Astrocyte (in vitro differentiated cells and primary cell): ENCODE measurements around the gene TOMM6. TPM values are rescaled to one million over a fixed set of nuclear protein-coding genes. Genes with fewer than 3 reads are reported as not detected.

Experiments
- DNase-seq: peaks from one replicate; pipeline ENCODE4 v3.0.0-alpha.2; 2010; ENCODE audit warnings: low read depth
- FAIRE-seq: peaks from 2 replicates; lab custom pipeline; 2011; peaks lifted over from hg19 to GRCh38; lab: Jason Lieb, UNC
- H2AFZ ChIP-seq: 2 replicates; pipeline ENCODE4 v1.6.0; 2012; ENCODE audit warnings: low read depth, low read length, inconsistent platforms
- H3K27ac ChIP-seq: 2 replicates; pipeline ENCODE4 v1.5.1; 2011; ENCODE audit warnings: low read depth, low read length, inconsistent platforms
- H3K27me3 ChIP-seq: 2 replicates; pipeline ENCODE4 v1.6.0; 2011; ENCODE audit warnings: low read length, inconsistent platforms; ENCODE audit not compliant: insufficient read depth
- H3K36me3 ChIP-seq: 2 replicates; pipeline ENCODE4 v1.5.1; 2011; ENCODE audit warnings: low read length, inconsistent platforms; ENCODE audit not compliant: insufficient read depth
- H3K4me1 ChIP-seq: 2 replicates; pipeline ENCODE4 v1.5.1; 2011; ENCODE audit warnings: low read length, inconsistent platforms; ENCODE audit not compliant: insufficient read depth
- H3K4me2 ChIP-seq: 2 replicates; pipeline ENCODE4 v1.6.0; 2012; ENCODE audit warnings: low read length, inconsistent platforms
- H3K4me3 ChIP-seq: 2 replicates; pipeline ENCODE4 v1.5.1; 2011; ENCODE audit warnings: low read depth, mild to moderate bottlenecking, low read length, inconsistent platforms; ENCODE audit not compliant: insufficient read depth
- H3K79me2 ChIP-seq: 2 replicates; pipeline ENCODE4 v1.6.0; 2012; ENCODE audit warnings: mild to moderate bottlenecking, low read length, inconsistent platforms; ENCODE audit not compliant: insufficient read depth
- H3K9ac ChIP-seq: 2 replicates; pipeline ENCODE4 v1.6.0; 2012; ENCODE audit warnings: mild to moderate bottlenecking, low read length, inconsistent platforms
- H3K9me3 ChIP-seq: 2 replicates; pipeline ENCODE4 v1.5.1; 2012; ENCODE audit warnings: low read depth, mild to moderate bottlenecking, low read length, inconsistent platforms; ENCODE audit not compliant: insufficient read depth
- H4K20me1 ChIP-seq: 2 replicates; pipeline ENCODE4 v1.6.0; 2012; ENCODE audit warnings: low read length, inconsistent platforms; ENCODE audit not compliant: insufficient read depth
- H3K27ac Mint-ChIP-seq: one replicate; pipeline ENCODE4 v1.8.0; 2021; ENCODE audit warnings: mild to moderate bottlenecking, mixed read lengths; ENCODE audit not compliant: unreplicated experiment
- H3K27me3 Mint-ChIP-seq: one replicate; pipeline ENCODE4 v1.8.0; 2021; ENCODE audit warnings: low read depth, mixed read lengths; ENCODE audit not compliant: unreplicated experiment
- H3K36me3 Mint-ChIP-seq: one replicate; pipeline ENCODE4 v1.8.0; 2021; ENCODE audit warnings: low read depth, mixed read lengths; ENCODE audit not compliant: unreplicated experiment
- H3K4me1 Mint-ChIP-seq: one replicate; pipeline ENCODE4 v1.8.0; 2021; ENCODE audit warnings: low read depth, mixed read lengths; ENCODE audit not compliant: unreplicated experiment
- H3K4me3 Mint-ChIP-seq: one replicate; pipeline ENCODE4 v1.8.0; 2021; ENCODE audit warnings: mild to moderate bottlenecking, moderate library complexity, mixed read lengths; ENCODE audit not compliant: unreplicated experiment
- H3K9me3 Mint-ChIP-seq: one replicate; pipeline ENCODE4 v1.8.0; 2021; ENCODE audit warnings: mild to moderate bottlenecking, mixed read lengths; ENCODE audit not compliant: unreplicated experiment
- EZH2 ChIP-seq: IDR thresholded peaks from 2 replicates; pipeline ENCODE4 v1.6.1; 2012; ENCODE audit warnings: mild to moderate bottlenecking, low read length, inconsistent platforms; ENCODE audit not compliant: insufficient read depth
- total RNA-seq: library from RNA; stranded (reverse); gene quantifications from 2 replicates; pipeline ENCODE4 v1.2.1, GENCODE V29; 2021
- TF ChIP-seq, protein P1 (sequence below): IDR thresholded peaks from 2 replicates; pipeline ENCODE4 v1.5.1; 2011; ENCODE audit warnings: low read depth, mild to moderate bottlenecking, inconsistent platforms, low read length, moderate library complexity; ENCODE audit not compliant: insufficient read depth

The TOMM6 gene
- total RNA-seq, 1 donor from 2014 or later: 159 TPM

DNA sequence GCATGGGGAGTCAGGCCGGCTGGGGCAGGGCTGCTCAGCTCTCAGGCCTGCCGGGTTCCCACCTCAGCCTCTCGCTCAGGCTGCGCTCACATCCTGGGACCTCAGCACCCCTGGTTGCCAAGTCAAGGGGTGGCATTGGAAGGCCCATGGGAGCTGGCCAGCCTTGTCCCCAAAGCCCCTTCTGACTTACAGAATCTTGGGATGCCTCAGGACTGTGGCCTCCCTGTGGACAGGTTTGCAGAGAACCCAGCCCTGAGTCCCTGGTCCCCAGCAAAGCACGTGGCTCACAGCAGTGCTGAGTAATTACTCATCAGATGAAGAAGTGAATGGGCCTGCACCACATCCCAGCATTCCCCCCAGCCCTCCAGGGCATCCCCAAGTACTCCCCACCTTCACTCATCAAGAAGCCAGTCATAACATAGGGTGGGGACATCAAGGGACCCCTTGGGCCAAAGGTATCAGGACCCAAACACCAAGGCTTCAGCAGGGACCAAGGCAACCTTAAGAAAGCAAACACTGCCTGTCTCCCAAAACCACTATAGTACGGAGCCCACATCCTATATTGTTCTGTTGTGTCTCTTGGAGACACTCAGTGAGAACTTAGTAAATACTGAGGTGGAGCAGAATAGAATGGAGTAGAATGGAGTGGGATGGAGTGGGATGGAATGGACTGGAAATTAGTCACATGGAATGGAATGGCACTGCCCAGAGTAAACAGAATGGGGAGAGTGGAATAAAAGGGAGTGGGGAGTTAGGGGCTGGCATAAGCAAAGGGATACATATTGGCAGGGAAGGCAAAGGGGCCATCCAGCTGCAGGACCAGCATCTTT lies 43.9 kb upstream of the TOMM6 start:
- H3K36me3 ChIP-seq: no peaks in the 10 kb centered on the region
- H3K4me1 ChIP-seq: peaks cover 3% of the 10 kb centered on the region
- DNase-seq (no peak), FAIRE-seq (no peak)
- H3K79me2 ChIP-seq: no peaks in the 10 kb centered on the region
- Mint-ChIP-seq H3K36me3 (no peaks in the 10 kb centered on the region), H3K9me3 (peaks cover 6% of the 10 kb centered on the region), H3K4me3 (no peak overlapping the region), H3K4me1 (peaks cover 7% of the 10 kb centered on the region), H3K27me3 (peaks cover 22% of the 10 kb centered on the region), H3K27ac (no peak overlapping the region)
- H4K20me1 ChIP-seq: no peaks in the 10 kb centered on the region
- H3K27ac ChIP-seq: no peak overlapping the region
- no peaks in the 10 kb centered on the region for H3K9me3 ChIP-seq
- no peak for TF ChIP-seq EZH2
- TF ChIP-seq, protein P1, sequence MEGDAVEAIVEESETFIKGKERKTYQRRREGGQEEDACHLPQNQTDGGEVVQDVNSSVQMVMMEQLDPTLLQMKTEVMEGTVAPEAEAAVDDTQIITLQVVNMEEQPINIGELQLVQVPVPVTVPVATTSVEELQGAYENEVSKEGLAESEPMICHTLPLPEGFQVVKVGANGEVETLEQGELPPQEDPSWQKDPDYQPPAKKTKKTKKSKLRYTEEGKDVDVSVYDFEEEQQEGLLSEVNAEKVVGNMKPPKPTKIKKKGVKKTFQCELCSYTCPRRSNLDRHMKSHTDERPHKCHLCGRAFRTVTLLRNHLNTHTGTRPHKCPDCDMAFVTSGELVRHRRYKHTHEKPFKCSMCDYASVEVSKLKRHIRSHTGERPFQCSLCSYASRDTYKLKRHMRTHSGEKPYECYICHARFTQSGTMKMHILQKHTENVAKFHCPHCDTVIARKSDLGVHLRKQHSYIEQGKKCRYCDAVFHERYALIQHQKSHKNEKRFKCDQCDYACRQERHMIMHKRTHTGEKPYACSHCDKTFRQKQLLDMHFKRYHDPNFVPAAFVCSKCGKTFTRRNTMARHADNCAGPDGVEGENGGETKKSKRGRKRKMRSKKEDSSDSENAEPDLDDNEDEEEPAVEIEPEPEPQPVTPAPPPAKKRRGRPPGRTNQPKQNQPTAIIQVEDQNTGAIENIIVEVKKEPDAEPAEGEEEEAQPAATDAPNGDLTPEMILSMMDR: no peak
- H3K9ac ChIP-seq: no peak overlapping the region
- no peak overlapping the region for H3K4me2 ChIP-seq
- H3K27me3 ChIP-seq: peaks cover 2% of the 10 kb centered on the region
- H3K4me3 ChIP-seq: no peak overlapping the region
- no peak overlapping the region for H2AFZ ChIP-seq

DNA sequence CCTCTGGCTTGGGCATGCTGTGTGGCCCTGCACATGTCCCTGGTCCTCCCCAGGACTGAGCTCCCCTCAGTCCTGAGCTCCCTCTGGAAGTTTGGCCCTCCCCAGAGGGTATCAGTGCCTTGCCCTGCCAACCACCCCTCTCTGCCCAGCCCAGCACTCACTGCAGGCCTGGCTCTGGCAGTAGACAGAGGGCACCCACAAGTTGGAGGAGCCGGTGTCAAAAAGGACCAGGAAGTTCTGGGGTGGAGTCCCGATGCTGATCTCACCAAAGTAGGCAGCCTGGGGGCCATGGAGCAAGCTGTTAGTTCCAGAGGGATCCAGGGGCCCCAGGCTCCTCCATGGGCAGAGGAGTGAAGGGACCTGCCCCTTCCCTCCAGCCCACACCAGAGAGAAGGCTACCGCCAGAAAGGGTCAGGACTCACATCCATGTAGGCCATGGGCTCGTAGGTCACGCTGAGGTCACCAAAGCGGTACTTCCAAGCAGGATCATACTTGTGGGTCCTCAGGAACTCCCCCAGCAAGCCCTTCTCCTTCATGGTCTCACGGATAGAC lies 43.2 kb upstream of the TOMM6 start:
- Histone ChIP-seq H3K4me2 (no peak overlapping the region), H2AFZ (no peak overlapping the region), H3K27me3 (peaks cover 2% of the 10 kb centered on the region), H3K4me1 (no peaks in the 10 kb centered on the region), H3K4me3 (no peak overlapping the region), H3K9me3 (no peaks in the 10 kb centered on the region), H3K36me3 (no peaks in the 10 kb centered on the region), H3K79me2 (no peaks in the 10 kb centered on the region), H4K20me1 (no peaks in the 10 kb centered on the region), H3K9ac (no peak overlapping the region), H3K27ac (no peak overlapping the region)
- H3K9me3 Mint-ChIP-seq: peaks cover 6% of the 10 kb centered on the region
- no peak for FAIRE-seq
- no peaks in the 10 kb centered on the region for H3K36me3 Mint-ChIP-seq
- TF ChIP-seq EZH2: no peak
- TF ChIP-seq, protein P1: no peak
- peaks cover 23% of the 10 kb centered on the region for H3K27me3 Mint-ChIP-seq
- peaks cover 3% of the 10 kb centered on the region for H3K4me1 Mint-ChIP-seq
- DNase-seq: no peak
- no peak overlapping the region for H3K27ac Mint-ChIP-seq
- H3K4me3 Mint-ChIP-seq: no peak overlapping the region

DNA sequence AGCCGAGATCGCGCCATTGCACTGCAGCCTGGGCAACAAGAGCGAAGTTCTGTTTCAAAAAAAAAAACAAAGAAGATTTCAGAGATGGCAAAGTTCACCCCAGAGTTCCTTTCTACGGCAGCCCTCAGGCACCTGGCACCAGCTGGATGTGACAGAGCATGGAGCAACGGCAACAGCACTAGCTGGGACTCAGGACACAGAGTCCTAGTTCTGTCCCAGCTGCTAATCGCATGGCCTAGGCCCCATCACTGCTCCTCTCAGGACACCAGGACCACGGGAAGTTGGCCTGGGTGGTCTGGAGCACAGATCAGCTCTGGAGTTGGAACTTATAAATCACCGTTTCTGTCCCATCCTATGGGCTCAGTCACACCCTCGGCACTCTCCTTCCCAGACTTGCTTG lies 41.4 kb upstream of the TOMM6 start:
- Histone ChIP-seq H3K4me1 (no peaks in the 10 kb centered on the region), H3K9me3 (no peaks in the 10 kb centered on the region), H3K4me2 (no peak overlapping the region), H3K27me3 (peaks cover 6% of the 10 kb centered on the region), H4K20me1 (no peaks in the 10 kb centered on the region), H3K4me3 (no peak overlapping the region), H2AFZ (no peak overlapping the region), H3K79me2 (no peaks in the 10 kb centered on the region), H3K27ac (no peak overlapping the region), H3K9ac (no peak overlapping the region), H3K36me3 (no peaks in the 10 kb centered on the region)
- TF ChIP-seq EZH2: no peak
- TF ChIP-seq, protein P1: no peak
- peaks cover 6% of the 10 kb centered on the region for H3K9me3 Mint-ChIP-seq
- H3K27ac Mint-ChIP-seq: no peak overlapping the region
- H3K36me3 Mint-ChIP-seq: no peaks in the 10 kb centered on the region
- DNase-seq: no peak
- FAIRE-seq: no peak
- H3K4me1 Mint-ChIP-seq: peaks cover 3% of the 10 kb centered on the region
- H3K4me3 Mint-ChIP-seq: no peak overlapping the region
- H3K27me3 Mint-ChIP-seq: peaks cover 32% of the 10 kb centered on the region
